ENCODE results near the gene SNX17. TPM values are rescaled to one million over a fixed set of nuclear protein-coding genes. Genes with fewer than 3 reads are reported as not detected.

SNX17 gene
- total and polyA plus RNA-seq, 2 of the 13 experiments (the other 11 are each of a cell fraction or from before 2014, with no cell fraction given) = 75.0 to 109 TPM

DNA sequence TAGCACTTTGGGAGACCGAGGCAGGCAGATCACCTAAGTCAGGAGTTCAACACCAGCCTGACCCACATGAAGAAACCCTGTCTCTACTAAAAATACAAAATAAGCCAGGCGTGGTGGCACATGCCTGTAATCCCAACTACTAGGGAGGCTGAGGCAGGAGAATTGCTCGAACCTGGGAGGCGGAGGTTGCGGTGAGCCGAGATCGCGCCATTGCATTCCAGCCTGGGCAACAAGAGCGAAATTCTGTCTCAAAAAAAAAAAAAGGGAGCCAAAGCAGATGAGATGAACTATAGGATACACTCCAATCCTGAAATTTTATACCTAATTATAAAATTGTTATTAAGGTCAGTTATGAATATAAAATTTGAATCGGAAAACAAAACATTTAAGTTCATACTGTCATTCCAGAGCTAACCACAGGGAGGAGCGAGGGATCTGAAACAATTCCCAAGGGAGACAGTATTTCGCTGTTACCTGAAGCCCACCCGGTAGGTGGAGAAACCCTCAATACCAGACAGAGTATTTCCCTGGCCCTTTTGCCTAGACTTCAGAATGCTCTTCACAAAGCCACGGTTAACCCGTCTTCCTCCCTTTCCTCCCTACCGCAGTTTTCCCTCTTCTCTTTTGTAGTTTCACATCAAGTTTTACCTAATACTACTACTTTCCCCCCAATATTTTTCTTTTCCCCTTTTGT lies 37.5 kb downstream of the SNX17 start:
- Histone ChIP-seq H3K4me2 (ENCODE audit: low read depth, low read length) (peak overlapping the region; percentile 97), H3K4me3 (replicated peaks in 1 of 3; ENCODE audit: insufficient read depth in 1 of 3, low read depth in 2 of 3, low read length in 3 of 3) (peak overlapping the region; percentile 86 to 99 (median 93)), H3K9ac (ENCODE audit: insufficient read depth, low read depth, low read length) (peak overlapping the region; percentile 93), H3K27ac (ENCODE audit: extremely low read length, insufficient read depth, low read length) (peak overlapping the region; percentile 95), H3K4me1 (ENCODE audit: insufficient read depth, low read length) (peaks cover 68% of the 10 kb centered on the region), H3K79me2 (ENCODE audit: insufficient read depth, low read length) (peaks cover 56% of the 10 kb centered on the region), H3K36me3 (replicated peaks in 1 of 2; ENCODE audit: control insufficient read depth in 1 of 2, insufficient read depth in 2 of 2, low read length in 2 of 2) (peaks cover 0 to 12% of the 10 kb centered on the region in 2 experiments; a peak in 3 of 5 replicates), H4K20me1 (ENCODE audit: insufficient read depth, low read length) (0 out of 2 replicates have a peak, but pooled peaks cover 6% of the 10 kb centered on the region), H3K9me3 (ENCODE audit: low read length) (no peaks in the 10 kb centered on the region), H2AFZ (ENCODE audit: low read length) (no peak overlapping the region), H3K27me3 (ENCODE audit: control insufficient read depth in 1 of 2, insufficient read depth in 2 of 2, low read length in 2 of 2) (no peaks in the 10 kb centered on the region; a peak in 1 of 5 replicates)
- FAIRE-seq = peak; percentile 74
- no TSS peak for BruUV-seq (replicated peaks)
- intact Hi-C loops (cut with micrococcal nuclease; ENCODE audit: unreplicated experiment) (loop anchor here (1.0 to 5.0 kb wide), 5 partner anchors 81 to 275 kb away; partner anchors contain the start of genes IFT172, SLC4A1AP and SUPT7L), in situ Hi-C loops (cut with HindIII; ENCODE audit: extremely low pct_ligation_motif_present, low pct_unique_long_range_greater_than_20kb) (no loop called here)
- ChIA-PET CTCF (ENCODE audit: low intra/inter-chr PET ratio, low total read pairs) (interaction anchor here (0.7 to 3.5 kb wide), 3 partner anchors 22 to 275 kb away, joined by 4 to 29 read pairs (median 23); no protein-coding TSS in a partner anchor), POLR2A (interaction anchor here (1.5 to 3.8 kb wide), 6 partner anchors 22 to 256 kb away, joined by 3 to 133 read pairs (median 23); partner anchors contain the start of genes CCDC121, GPN1, GTF3C2 and NRBP1)
- DNase-seq (ENCODE audit: low spot score) = peak; percentile 88
- WGBS (ENCODE audit: low lambda C conversion rate) = 49% methylated on average over 16 of the region's 16 CpGs
- ATAC-seq = peak; percentile 23
- TF ChIP-seq IRF2 (CRISPR knock-in tag; IDR thresholded peaks at IDR 0.05) (peak; percentile 65; the same call in 1 of the 2 replicates), RFX1 (IDR thresholded peaks at IDR 0.05) (no peak), HMG20A (CRISPR knock-in tag; IDR thresholded peaks at IDR 0.05; ENCODE audit: borderline replicate concordance) (no peak), POGK (CRISPR knock-in tag; conservative IDR thresholded peaks at IDR 0.05) (no peak), DRAP1 (CRISPR knock-in tag; IDR thresholded peaks at IDR 0.05) (no peak), KLF16 (CRISPR knock-in tag; IDR thresholded peaks at IDR 0.05) (peak in 1 of 2 experiments; percentile 50; a peak in 1 of 4 replicates), NFIC (IDR thresholded peaks at IDR 0.05; ENCODE audit: low read length) (0 out of 2 replicates have a peak, but pooled peaks have one; percentile 40), HOXD1 (CRISPR knock-in tag; IDR thresholded peaks at IDR 0.05) (no peak), ZNF720 (CRISPR knock-in tag; IDR thresholded peaks at IDR 0.05) (no peak), MAZ (IDR thresholded peaks at IDR 0.05; ENCODE audit: borderline replicate concordance, low read depth, low read length) (no peak), MAZ (CRISPR knock-in tag; IDR thresholded peaks at IDR 0.05; ENCODE audit: low read depth) (no peak), RFX5 (IDR thresholded peaks at IDR 0.05; ENCODE audit: low read depth, low read length) (no peak)
- TF ChIP-seq, protein P1, sequence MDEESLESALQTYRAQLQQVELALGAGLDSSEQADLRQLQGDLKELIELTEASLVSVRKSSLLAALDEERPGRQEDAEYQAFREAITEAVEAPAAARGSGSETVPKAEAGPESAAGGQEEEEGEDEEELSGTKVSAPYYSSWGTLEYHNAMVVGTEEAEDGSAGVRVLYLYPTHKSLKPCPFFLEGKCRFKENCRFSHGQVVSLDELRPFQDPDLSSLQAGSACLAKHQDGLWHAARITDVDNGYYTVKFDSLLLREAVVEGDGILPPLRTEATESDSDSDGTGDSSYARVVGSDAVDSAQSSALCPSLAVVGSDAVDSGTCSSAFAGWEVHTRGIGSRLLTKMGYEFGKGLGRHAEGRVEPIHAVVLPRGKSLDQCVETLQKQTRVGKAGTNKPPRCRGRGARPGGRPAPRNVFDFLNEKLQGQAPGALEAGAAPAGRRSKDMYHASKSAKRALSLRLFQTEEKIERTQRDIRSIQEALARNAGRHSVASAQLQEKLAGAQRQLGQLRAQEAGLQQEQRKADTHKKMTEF (CRISPR knock-in tag; IDR thresholded peaks at IDR 0.05) = peak; percentile 53; the same call in 1 of the 2 replicates
- TF ChIP-seq, protein P2, sequence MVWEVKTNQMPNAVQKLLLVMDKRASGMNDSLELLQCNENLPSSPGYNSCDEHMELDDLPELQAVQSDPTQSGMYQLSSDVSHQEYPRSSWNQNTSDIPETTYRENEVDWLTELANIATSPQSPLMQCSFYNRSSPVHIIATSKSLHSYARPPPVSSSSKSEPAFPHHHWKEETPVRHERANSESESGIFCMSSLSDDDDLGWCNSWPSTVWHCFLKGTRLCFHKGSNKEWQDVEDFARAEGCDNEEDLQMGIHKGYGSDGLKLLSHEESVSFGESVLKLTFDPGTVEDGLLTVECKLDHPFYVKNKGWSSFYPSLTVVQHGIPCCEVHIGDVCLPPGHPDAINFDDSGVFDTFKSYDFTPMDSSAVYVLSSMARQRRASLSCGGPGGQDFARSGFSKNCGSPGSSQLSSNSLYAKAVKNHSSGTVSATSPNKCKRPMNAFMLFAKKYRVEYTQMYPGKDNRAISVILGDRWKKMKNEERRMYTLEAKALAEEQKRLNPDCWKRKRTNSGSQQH (CRISPR knock-in tag; IDR thresholded peaks at IDR 0.05; ENCODE audit: low read depth) = no peak
- TF ChIP-seq, protein P3, sequence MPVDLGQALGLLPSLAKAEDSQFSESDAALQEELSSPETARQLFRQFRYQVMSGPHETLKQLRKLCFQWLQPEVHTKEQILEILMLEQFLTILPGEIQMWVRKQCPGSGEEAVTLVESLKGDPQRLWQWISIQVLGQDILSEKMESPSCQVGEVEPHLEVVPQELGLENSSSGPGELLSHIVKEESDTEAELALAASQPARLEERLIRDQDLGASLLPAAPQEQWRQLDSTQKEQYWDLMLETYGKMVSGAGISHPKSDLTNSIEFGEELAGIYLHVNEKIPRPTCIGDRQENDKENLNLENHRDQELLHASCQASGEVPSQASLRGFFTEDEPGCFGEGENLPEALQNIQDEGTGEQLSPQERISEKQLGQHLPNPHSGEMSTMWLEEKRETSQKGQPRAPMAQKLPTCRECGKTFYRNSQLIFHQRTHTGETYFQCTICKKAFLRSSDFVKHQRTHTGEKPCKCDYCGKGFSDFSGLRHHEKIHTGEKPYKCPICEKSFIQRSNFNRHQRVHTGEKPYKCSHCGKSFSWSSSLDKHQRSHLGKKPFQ (CRISPR knock-in tag; IDR thresholded peaks at IDR 0.05; ENCODE audit: insufficient replicate concordance) = no peak
- TF ChIP-seq, protein P4, sequence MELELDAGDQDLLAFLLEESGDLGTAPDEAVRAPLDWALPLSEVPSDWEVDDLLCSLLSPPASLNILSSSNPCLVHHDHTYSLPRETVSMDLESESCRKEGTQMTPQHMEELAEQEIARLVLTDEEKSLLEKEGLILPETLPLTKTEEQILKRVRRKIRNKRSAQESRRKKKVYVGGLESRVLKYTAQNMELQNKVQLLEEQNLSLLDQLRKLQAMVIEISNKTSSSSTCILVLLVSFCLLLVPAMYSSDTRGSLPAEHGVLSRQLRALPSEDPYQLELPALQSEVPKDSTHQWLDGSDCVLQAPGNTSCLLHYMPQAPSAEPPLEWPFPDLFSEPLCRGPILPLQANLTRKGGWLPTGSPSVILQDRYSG (CRISPR knock-in tag; IDR thresholded peaks at IDR 0.05) = no peak

Measured in HepG2 (cell line).